Ovary (tissue), 3 donors: ENCODE data around the gene CNNM2.

Experiments used
- EP300 ChIP-seq: sonication (generic); formaldehyde crosslinking; IDR thresholded peaks from one replicate; pipeline ENCODE4 v1.6.1; 2017; ENCODE audit warnings: antibody characterized with exemption
- POLR2A ChIP-seq: fragments of 450-650 bp; IDR thresholded peaks from one replicate; pipeline ENCODE4 v1.6.1; 2017; ENCODE audit warnings: antibody characterized with exemption, mild to moderate bottlenecking, moderate library complexity
- TF ChIP-seq, protein P1 (sequence below), 3 donors: fragments of 450-650 bp in 2 of 3; fragments of 200-600 bp in 1 of 3; IDR thresholded peaks; one replicate each; pipeline versions ENCODE4 v1.5.1 to v1.8.0; 2016 to 2022; ENCODE audit warnings: antibody characterized with exemption in 3 of 3, mild to moderate bottlenecking in 1 of 3
- donor health status: DM: no; HTN: no; CAD: no.

DNA sequence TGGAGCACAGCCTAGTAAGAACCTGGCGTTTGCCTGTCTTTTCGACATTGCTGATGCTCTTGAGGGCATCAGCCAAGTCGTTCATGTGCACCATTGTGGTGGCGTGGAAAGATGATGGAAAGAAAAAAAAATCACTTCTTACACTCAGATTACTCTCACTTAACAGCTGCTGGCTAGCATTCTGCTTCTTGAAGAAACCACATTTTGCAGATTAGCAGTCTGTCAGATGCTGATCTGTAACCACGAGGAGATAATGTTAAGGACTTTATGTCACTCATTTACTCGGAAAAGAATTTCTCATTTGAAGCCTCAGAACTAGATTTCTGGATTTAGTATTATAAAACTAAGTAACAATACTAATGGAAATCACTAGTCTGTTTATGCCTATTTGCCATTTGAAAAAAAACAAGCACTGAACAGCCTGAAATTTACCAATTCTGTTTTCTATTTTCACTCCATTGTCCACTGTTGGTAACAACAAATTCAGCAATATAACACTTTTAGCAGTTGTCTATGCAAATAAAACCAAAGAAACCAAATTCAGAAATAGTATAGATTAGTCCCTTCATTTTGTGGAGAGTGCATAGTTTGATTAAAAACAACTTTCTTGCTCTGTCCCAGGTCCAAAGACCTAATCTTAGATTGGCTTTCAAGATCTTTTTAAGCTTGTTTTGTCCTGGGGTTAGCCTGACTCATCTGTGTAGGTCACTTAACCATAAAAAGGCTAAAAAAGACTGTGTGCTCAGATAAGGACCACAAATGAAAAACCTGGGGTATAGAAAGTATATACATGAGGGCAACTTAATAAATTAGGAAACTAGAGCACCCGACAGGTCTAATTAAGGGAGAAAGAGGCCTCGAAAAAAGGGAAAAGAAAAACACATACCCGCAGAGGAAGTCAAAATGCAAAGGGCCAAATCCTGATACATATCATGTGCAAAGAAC is 207.5 kb downstream of the CNNM2 start:
- TF ChIP-seq, protein P1, sequence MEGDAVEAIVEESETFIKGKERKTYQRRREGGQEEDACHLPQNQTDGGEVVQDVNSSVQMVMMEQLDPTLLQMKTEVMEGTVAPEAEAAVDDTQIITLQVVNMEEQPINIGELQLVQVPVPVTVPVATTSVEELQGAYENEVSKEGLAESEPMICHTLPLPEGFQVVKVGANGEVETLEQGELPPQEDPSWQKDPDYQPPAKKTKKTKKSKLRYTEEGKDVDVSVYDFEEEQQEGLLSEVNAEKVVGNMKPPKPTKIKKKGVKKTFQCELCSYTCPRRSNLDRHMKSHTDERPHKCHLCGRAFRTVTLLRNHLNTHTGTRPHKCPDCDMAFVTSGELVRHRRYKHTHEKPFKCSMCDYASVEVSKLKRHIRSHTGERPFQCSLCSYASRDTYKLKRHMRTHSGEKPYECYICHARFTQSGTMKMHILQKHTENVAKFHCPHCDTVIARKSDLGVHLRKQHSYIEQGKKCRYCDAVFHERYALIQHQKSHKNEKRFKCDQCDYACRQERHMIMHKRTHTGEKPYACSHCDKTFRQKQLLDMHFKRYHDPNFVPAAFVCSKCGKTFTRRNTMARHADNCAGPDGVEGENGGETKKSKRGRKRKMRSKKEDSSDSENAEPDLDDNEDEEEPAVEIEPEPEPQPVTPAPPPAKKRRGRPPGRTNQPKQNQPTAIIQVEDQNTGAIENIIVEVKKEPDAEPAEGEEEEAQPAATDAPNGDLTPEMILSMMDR (IDR thresholded peaks at IDR 0.05), result no peak
- TF ChIP-seq POLR2A, result no peak
- no peak for TF ChIP-seq EP300
